ENCODE results near the gene PLCG2. TPM values are rescaled to one million over a fixed set of nuclear protein-coding genes. Genes with fewer than 3 reads are reported as not detected.

PLCG2 gene
- total RNA-seq, 1 experiment from 2014 or later = 6.0 TPM

DNA sequence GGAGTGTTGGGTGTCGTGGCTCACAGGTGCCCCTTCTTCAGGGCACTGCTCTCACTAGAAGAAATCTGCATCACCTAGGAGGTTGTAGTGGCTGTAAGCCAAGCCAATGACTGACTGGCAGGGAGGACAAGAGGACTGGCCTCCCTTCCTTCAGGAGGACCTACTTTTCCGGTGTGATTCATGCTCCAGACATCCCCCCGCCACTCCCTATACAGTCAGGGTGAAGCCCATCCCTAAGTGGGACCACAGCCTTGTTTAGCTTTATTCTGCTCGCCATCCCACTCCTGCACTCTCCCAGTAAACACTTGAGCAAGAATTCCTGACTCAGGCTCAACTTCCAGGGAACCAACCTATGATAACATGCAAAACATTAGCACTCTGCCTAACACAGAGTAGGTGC, 67.0 kb downstream of the PLCG2 start:
- Histone ChIP-seq H3K56ac (ENCODE audit: insufficient read length, low read depth, low read length) (no peak overlapping the region), H3K4me1 (ENCODE audit: insufficient read depth, low read length) (no peaks in the 10 kb centered on the region; the same call in 1 of the 2 replicates), H3K27ac (ENCODE audit: insufficient read length, low read depth, low read length) (no peak overlapping the region), H2AK5ac (ENCODE audit: insufficient read length, low read length) (no peak overlapping the region), H2BK120ac (ENCODE audit: low read depth, low read length, poor library complexity, severe bottlenecking) (no peak overlapping the region), H3K23me2 (ENCODE audit: insufficient read length, low read depth, low read length, poor library complexity, severe bottlenecking) (no peaks in the 10 kb centered on the region), H3K79me1 (ENCODE audit: insufficient read depth, low read depth, low read length, poor library complexity, severe bottlenecking) (no peaks in the 10 kb centered on the region), H3K27me3 (ENCODE audit: insufficient read depth, low read length) (no peaks in the 10 kb centered on the region), H3K4ac (ENCODE audit: low read depth, low read length) (no peak overlapping the region), H3K79me2 (ENCODE audit: insufficient read depth, low read length) (no peaks in the 10 kb centered on the region), H2AFZ (ENCODE audit: low read length) (no peak overlapping the region), H3K9ac (ENCODE audit: extremely low read depth, insufficient read length, low read length) (no peak overlapping the region), H3K23ac (ENCODE audit: insufficient read length, low read depth, low read length) (no peak overlapping the region), H4K8ac (replicated peaks; ENCODE audit: insufficient read length, low read depth, low read length) (no peak overlapping the region), H2BK12ac (ENCODE audit: insufficient read length, low read depth, low read length) (no peak overlapping the region), H3T11ph (ENCODE audit: low read length) (no peak overlapping the region), H3K18ac (ENCODE audit: insufficient read length, low read depth, low read length) (no peak overlapping the region), H2BK15ac (ENCODE audit: low read depth, low read length) (no peak overlapping the region), H4K91ac (ENCODE audit: insufficient read length, low read depth, low read length) (no peak overlapping the region), H4K5ac (ENCODE audit: insufficient read length, low read depth, low read length) (no peak overlapping the region), H3K4me2 (ENCODE audit: insufficient read depth, insufficient read length, low read length) (no peak overlapping the region), H3K14ac (ENCODE audit: insufficient read depth, low read length) (no peak overlapping the region), H4K20me1 (ENCODE audit: control insufficient read depth, insufficient read depth, insufficient read length) (no peaks in the 10 kb centered on the region), H2BK20ac (ENCODE audit: low read depth, low read length, poor library complexity, severe bottlenecking) (no peak overlapping the region), H2BK5ac (ENCODE audit: insufficient read length, low read length) (no peak overlapping the region), H3K9me3 (ENCODE audit: control insufficient read depth, low read depth, low read length) (no peaks in the 10 kb centered on the region)
- WGBS (ENCODE audit: extremely low coverage, insufficient read length, low lambda C conversion rate) = no CpG with 5 or more reads among the region's 4 CpGs
- Mint-ChIP-seq H3K4me1 (peaks cover 8 to 18% of the 10 kb centered on the region in 2 experiments), H3K27me3 (ENCODE audit: low read depth) (no peaks in the 10 kb centered on the region; the same call in 1 of the 2 replicates), H3K9me3 (no peaks in the 10 kb centered on the region), H3K4me3 (no peak overlapping the region), H3K27ac (no peak overlapping the region), H3K36me3 (ENCODE audit: insufficient read depth in 1 of 3, low read depth in 3 of 3) (no peaks in the 10 kb centered on the region; a peak in 1 of 7 replicates)
- no peak for DNase-seq
- TF ChIP-seq CTCF (conservative IDR thresholded peaks at IDR 0.05) = no peak
